Midbrain (tissue), 1 donor: Measurements from ENCODE around the gene CFAP97D1.

Experiments used
- DNase-seq: peaks from one replicate; lab custom pipeline; 2025; lab: John Stamatoyannopoulos, UW

The CFAP97D1 gene

DNA sequence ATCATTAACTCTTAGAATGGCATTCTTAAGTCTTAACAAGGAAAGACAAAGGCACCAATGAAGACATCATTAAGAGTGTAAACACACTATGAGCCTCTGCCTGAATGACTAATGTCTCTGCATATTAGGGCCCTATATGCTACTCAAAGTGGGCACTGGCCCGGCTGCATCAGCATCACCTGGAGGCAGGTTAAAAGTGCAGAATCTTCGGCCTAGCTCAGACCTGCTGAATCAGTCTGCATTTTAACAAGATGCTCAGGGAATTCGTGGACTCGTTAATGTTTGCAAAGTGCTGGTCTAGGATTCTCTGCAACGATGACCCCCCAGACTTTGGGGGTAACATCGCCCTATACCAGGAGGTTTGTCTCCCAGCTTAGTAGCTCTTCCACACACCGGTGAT is 46.0 kb downstream of the CFAP97D1 start:
- DNase-seq, result no peak

DNA sequence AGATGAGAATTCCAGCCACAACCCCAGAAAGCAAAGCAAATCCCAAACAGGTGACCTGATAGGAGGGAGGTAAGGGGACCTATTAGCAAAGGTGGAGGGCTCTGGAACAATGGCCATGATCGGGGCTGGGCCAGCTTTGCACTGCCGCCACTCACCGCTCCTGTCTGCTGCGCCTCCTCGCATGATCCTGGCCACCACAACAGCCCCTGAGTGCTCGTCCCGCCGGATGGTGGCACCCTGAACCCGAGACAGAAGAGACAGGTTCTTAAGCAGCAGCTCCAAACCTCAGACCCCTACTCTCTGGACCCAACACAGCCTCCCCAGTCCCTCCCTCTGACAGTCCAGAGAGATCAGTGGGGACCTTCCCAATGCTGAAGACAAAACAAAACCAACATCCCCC is 47.4 kb downstream of the CFAP97D1 start:
- DNase-seq, result no peak

DNA sequence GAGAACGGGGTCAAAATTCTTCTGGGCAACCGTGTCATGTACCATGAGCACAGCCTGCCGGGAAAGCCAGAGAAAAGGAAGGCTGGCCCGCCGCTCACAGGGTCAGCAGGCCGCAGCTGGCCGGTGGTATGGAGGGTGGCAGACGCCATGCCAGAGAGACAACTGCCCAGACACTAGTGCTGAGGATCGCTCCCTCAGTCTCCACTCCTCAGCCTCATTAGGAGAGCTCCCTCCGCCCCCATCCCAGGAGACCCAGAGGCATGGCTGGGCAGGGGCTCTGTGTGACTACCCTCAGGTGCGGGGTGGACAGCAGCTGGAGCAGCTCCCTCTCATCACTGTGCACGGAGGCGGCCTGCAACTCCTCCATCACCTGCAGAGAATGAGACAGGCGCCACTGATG is 49.5 kb downstream of the CFAP97D1 start:
- DNase-seq, result no peak

DNA sequence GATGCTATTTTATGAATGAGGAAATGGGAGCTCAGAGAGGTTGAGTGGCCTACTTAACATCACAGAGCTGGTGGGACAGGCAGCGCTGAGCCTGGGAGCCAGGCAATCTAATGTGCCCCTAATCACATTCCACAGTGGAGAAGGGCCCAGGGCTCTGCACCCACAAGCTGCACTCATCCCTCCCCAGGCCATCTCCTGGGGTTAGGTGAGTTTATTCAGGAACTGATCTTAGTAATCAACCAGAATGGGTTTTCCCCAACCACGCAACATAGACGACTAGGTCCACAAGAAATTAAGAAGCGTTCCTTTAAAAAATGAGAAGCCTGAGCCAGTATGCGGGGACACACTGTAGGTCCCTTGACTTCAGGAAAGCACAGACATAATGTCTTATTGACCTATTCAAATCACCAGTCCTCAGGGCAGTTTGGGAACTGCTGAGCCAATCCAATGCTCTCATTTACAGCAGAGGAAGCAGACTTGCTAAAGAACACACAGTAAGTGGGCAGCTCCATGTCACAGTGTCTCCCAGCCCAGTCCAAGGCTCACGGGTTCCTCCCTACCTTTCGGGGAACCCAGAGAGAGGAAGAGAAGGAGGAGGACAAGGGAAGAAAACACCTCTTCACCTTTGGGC is 50.4 kb downstream of the CFAP97D1 start:
- DNase-seq, result no peak

DNA sequence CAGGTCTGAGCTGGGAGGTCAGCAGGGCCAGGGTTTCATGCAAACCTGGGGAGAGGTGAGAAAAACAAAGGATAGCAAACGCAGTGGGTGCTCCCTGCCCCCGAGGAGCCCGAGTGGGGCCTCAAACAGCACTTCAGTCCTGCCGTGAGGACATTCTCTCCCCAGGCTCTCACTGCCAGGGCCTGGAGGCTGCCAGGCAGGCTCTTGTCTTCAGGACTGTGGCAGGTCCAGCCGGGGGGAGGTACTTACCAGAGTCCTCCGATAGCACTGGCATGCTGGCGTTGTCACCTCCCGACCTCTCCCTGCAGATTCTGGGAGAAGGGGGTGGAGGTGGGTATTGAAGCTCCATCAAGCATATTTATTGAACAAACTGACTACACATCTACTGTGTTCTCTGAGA is 51.4 kb downstream of the CFAP97D1 start:
- no peak for DNase-seq

DNA sequence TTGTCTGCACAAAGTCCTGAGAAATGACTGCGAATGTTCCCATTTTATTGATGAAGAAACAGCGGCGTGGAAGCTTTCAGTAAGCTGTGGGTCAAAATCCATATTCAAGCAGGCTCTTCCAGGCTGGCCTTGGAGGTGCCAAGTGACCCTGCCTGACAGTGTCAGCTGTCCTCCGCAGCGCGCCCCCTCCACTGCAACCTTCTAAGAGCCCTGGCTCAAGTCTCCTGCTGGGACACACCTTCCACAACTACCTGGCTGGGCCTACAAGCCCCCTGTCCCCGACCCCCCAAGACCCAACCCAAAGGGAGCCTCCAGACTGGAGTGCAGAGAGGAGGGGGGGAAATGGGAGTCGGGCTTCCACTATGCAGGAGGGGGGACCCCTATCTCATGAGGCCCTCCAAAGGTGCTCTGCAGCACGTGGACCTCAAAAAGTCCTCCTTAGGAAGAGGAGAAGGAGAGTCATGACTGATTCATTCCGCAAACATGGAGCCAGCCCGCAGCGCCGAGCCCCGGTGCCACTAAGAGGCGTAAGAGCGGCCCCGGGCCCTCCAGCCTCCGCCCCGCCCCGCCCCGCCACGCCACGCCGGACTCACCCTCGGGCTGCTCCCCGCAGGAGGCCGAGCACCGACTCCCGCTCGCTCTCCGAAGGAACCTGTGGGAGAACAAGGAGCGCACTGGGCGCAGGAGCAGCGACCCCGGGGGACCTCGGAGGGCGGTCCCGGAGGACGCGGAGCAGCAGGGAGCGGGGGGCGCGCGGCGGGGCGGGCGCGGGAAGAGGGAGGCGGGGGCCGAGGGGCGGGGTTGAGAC is 52.1 kb downstream of the CFAP97D1 start:
- no peak for DNase-seq

DNA sequence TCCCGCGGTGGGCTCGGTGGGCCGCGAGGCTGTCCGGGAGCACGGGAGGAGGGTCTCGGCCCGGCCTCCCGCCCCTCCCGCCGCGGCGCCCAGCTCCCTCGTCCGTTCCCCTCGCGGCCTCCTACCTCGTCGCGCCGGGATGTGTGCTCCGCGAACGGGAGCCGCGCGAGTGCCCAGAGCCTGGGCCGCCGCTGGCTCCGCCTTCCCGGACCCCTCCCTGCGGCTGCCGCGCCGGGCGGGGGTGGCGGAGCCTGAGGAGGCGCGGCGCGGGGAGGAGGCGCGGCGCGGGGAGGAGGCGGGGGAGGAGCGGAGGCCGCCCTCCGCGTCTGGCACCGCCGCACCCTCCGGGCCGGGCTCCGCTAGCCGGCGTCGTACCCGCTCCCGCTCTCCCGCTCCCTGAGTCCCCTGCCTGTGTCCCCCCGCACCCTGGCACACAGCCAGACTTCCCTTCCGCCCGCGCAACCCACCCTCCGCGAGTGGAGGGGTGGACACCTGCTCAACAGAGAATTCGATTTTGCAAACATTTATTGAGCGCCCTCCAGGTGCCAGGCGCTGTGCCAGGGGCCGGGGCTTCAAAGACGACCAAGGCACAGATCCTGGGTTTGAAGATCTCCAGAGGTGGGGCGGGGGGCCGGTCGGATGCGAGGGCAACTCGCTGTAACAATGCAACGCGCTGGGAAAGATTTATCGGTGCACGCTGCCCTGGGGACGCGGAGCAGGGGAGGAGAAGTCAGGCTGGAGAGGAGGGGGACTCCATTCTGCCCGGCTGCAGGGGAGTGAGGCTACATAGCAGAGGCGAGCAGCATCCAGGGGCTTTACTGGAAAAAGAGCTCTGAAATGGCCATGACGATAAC is 53.0 kb downstream of the CFAP97D1 start, which contains the start of gene MPP3:
Gene MPP3 (minus strand): TSS at position 171 of the 854 bp plus-strand sequence. CDS start 1,240 bp downstream, outside the sequence.
- peak; percentile 70 for DNase-seq

DNA sequence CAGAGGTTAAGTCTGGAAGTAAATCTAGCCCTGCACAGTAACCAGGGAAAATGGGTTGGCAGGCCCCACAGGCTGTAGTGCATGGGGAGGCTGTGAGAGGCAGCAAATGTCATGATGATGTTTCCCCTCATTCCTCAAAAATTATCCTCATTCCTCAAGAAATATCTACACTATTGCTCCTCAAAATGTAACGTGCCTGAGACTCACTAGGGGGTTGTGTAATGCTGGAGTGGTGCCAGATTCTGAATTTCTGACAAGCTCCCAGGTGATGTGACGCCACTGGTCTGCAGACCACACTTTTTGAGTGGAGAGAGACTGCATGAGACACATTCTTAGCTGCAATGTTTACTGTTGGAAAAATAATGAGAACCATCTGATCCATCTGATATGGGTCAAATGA is 53.9 kb downstream of the CFAP97D1 start:
- DNase-seq, result no peak
